ENCODE data around the gene SDK1.
A peak's percentile ranks its signal among the peaks of the same experiment; 100 is the strongest.

The SDK1 gene

GRCh38 chr7:3464900-3465622 is 164.0 kb downstream of the SDK1 start:
- DNase-seq (ENCODE audit: low spot score): no peak

- no peak for DNase-seq (ENCODE audit: low spot score)
These were observed 165.2 kb downstream of the SDK1 start for GRCh38 chr7:3466261-3466660.

- no peak for DNase-seq (ENCODE audit: low spot score)
These were observed 168.6 kb downstream of the SDK1 start for GRCh38 chr7:3469641-3470040.

- no peak for DNase-seq (ENCODE audit: low spot score)
These were observed 179.1 kb downstream of the SDK1 start for GRCh38 chr7:3480197-3480596.

- DNase-seq (ENCODE audit: low spot score): no peak
These were observed 180.4 kb downstream of the SDK1 start for GRCh38 chr7:3481435-3481834.

GRCh38 chr7:3482147-3482921 is 181.3 kb downstream of the SDK1 start:
- DNase-seq (ENCODE audit: low spot score): peak; percentile 16

GRCh38 chr7:3486841-3487240 is 185.8 kb downstream of the SDK1 start:
- no peak for DNase-seq (ENCODE audit: low spot score)

GRCh38 chr7:3488829-3489228 is 187.8 kb downstream of the SDK1 start:
- DNase-seq (ENCODE audit: low spot score): no peak

- no peak for DNase-seq (ENCODE audit: low spot score)
These were observed 192.4 kb downstream of the SDK1 start for GRCh38 chr7:3493499-3493898.

GRCh38 chr7:3494947-3495346 is 193.9 kb downstream of the SDK1 start:
- DNase-seq (ENCODE audit: low spot score): no peak

GRCh38 chr7:3495530-3495929 is 194.5 kb downstream of the SDK1 start:
- DNase-seq (ENCODE audit: low spot score): no peak

GRCh38 chr7:3495954-3496353 is 194.9 kb downstream of the SDK1 start:
- DNase-seq (ENCODE audit: low spot score): no peak

GRCh38 chr7:3497796-3498195 is 196.7 kb downstream of the SDK1 start:
- DNase-seq (ENCODE audit: low spot score): no peak

GRCh38 chr7:3501671-3502070 is 200.6 kb downstream of the SDK1 start:
- DNase-seq (ENCODE audit: low spot score): no peak

GRCh38 chr7:3504384-3504783 is 203.3 kb downstream of the SDK1 start:
- no peak for DNase-seq (ENCODE audit: low spot score)

- DNase-seq (ENCODE audit: low spot score): no peak
These were observed 209.3 kb downstream of the SDK1 start for GRCh38 chr7:3510101-3511020.

- no peak for DNase-seq (ENCODE audit: low spot score)
These were observed 216.3 kb downstream of the SDK1 start for GRCh38 chr7:3517344-3517743.

- DNase-seq (ENCODE audit: low spot score): no peak
These were observed 217.5 kb downstream of the SDK1 start for GRCh38 chr7:3518546-3518945.

- no peak for DNase-seq (ENCODE audit: low spot score)
These were observed 219.2 kb downstream of the SDK1 start for GRCh38 chr7:3520206-3520605.

GRCh38 chr7:3527496-3528124 is 226.6 kb downstream of the SDK1 start:
- DNase-seq (ENCODE audit: low spot score): no peak

GRCh38 chr7:3533040-3533439 is 232.0 kb downstream of the SDK1 start:
- no peak for DNase-seq (ENCODE audit: low spot score)

Data from globus pallidus (tissue), 1 donor.